Measurements from ENCODE around the gene HEPACAM.

HEPACAM gene

DNA sequence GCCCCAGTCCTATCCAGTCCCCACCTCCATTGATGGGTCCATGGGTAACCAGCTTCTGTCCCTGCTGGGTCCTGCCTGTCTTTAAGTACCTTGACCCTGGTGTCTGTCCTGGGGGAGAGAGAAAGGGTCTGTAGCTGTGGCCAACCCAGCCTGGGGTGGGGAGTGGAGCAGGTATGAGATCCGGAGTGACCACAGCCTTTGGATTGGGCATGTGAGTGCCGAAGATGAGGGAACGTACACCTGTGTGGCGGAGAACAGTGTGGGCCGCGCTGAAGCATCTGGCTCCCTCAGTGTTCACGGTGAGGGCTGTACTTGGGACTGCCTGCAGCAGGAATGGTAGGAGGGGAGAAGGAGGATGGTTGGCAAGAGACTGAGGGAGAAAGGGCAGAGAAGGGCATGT lies 65.4 kb downstream of the HEPACAM start:
- in situ Hi-C loops (cut with MboI; ENCODE audit: low sequenced_read_pairs), result no loop called here

DNA sequence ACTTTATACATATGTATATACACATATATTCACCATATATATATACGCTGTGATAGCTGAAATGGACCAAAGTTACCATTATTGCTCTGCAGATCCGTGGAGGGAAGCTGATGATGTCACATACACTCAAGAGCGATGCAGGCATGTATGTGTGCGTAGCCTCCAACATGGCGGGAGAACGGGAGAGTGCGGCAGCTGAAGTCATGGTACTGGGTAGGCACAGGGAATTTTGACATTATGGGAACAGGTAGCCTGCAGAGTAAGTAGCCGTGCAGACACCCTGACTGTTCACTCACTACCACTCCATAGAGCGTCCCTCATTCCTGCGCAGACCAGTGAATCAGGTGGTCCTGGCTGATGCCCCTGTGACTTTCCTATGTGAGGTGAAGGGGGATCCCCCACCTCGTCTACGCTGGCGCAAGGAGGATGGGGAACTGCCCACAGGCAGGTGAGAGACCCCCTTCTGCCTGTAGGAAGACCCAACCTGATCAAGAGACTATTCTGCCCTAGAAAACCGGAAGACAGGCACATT lies 65.9 kb downstream of the HEPACAM start:
- in situ Hi-C loops (cut with MboI; ENCODE audit: low sequenced_read_pairs), result no loop called here

DNA sequence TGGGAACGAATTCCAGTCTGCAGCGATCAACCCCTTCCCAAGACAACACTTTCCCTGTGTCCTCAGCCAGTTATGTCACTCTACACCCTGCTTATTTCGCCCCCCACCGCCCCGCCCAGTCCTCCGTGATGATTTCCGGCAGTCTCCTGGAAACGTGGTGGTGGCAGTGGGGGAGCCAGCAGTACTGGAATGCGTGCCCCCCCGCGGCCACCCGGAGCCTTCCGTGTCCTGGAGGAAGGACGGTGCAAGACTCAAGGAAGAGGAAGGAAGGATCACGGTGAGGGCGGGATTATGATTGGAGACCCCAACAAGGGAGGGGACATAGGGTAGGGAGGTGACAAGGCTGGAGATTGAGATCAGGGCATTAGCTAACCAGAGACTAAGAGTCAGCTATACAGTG lies 66.5 kb downstream of the HEPACAM start:
- in situ Hi-C loops (cut with MboI; ENCODE audit: low sequenced_read_pairs), result no loop called here

All from hTERT RPE-1 (cell line).